WERI-Rb-1 (cell line): ENCODE measurements around the gene INPP5F.

Experiments
- DNase-seq: peaks from one replicate; pipeline ENCODE4 v3.0.0-alpha.2; 2020
- H3K27ac ChIP-seq: fragments of 250-450 bp; sonication (Bioruptor Pico); 2 replicates; pipeline ENCODE4 v1.5.1; 2020; ENCODE audit warnings: mild to moderate bottlenecking, moderate library complexity
- H3K27me3 ChIP-seq: fragments of 250-450 bp; sonication (Bioruptor Pico); 2 replicates; pipeline ENCODE4 v1.5.1; 2021; ENCODE audit warnings: mild to moderate bottlenecking, low read depth, moderate library complexity; ENCODE audit not compliant: insufficient read depth, severe bottlenecking
- H3K36me3 ChIP-seq: fragments of 250-450 bp; sonication (Bioruptor Pico); 2 replicates; pipeline ENCODE4 v1.5.1; 2020; ENCODE audit warnings: mild to moderate bottlenecking, moderate library complexity
- H3K4me3 ChIP-seq: 2 replicates; pipeline ENCODE4 v1.5.1; 2011; ENCODE audit warnings: low read depth, mild to moderate bottlenecking, control low read depth, low read length
- H3K9me3 ChIP-seq: fragments of 250-450 bp; sonication (Bioruptor Pico); 2 replicates; pipeline ENCODE4 v1.5.1; 2021; ENCODE audit warnings: mild to moderate bottlenecking, moderate library complexity; ENCODE audit not compliant: severe bottlenecking
- TF ChIP-seq, protein P1 (sequence below): IDR thresholded peaks from 2 replicates; pipeline ENCODE4 v1.5.1; 2011; ENCODE audit warnings: low read depth, mild to moderate bottlenecking, control low read depth, inconsistent platforms, low read length

Gene INPP5F

DNA sequence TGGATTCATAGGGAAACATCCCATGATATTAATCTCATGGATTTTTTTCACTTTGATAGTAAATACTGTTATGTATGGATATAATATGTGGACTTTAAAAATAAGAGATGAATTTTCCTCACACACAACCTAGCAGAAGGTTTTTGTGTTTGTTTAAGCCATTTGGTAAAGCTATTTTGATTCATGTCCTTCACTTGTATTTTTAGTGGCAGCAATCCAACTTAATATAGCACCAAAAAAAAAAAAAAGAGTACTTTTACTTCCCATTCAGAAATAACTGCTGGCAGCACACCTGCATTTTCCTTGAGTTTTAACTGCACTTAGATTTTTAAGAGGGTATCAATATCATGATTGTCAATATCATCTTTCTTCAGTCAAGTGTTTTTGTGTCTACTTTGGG lies 86.8 kb downstream of the INPP5F start:
- DNase-seq, result no peak
- no peak overlapping the region for H3K4me3 ChIP-seq
- H3K9me3 ChIP-seq, result no peaks in the 10 kb centered on the region
- H3K27me3 ChIP-seq, result no peaks in the 10 kb centered on the region
- peaks cover 15% of the 10 kb centered on the region for H3K36me3 ChIP-seq
- TF ChIP-seq, protein P1, sequence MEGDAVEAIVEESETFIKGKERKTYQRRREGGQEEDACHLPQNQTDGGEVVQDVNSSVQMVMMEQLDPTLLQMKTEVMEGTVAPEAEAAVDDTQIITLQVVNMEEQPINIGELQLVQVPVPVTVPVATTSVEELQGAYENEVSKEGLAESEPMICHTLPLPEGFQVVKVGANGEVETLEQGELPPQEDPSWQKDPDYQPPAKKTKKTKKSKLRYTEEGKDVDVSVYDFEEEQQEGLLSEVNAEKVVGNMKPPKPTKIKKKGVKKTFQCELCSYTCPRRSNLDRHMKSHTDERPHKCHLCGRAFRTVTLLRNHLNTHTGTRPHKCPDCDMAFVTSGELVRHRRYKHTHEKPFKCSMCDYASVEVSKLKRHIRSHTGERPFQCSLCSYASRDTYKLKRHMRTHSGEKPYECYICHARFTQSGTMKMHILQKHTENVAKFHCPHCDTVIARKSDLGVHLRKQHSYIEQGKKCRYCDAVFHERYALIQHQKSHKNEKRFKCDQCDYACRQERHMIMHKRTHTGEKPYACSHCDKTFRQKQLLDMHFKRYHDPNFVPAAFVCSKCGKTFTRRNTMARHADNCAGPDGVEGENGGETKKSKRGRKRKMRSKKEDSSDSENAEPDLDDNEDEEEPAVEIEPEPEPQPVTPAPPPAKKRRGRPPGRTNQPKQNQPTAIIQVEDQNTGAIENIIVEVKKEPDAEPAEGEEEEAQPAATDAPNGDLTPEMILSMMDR, result no peak
- no peak overlapping the region for H3K27ac ChIP-seq

- no peak for DNase-seq
- no peak overlapping the region for H3K27ac ChIP-seq
- TF ChIP-seq, protein P1, result no peak
- H3K27me3 ChIP-seq, result no peaks in the 10 kb centered on the region
- no peak overlapping the region for H3K4me3 ChIP-seq
- H3K36me3 ChIP-seq, result peaks cover 18% of the 10 kb centered on the region
- no peaks in the 10 kb centered on the region for H3K9me3 ChIP-seq
Observed at GRCh38 chr10:119815671-119816070, 89.8 kb downstream of the INPP5F start.

- TF ChIP-seq, protein P1, result no peak
- Histone ChIP-seq H3K27ac (no peak overlapping the region), H3K27me3 (no peaks in the 10 kb centered on the region), H3K4me3 (no peak overlapping the region), H3K36me3 (peaks cover 15% of the 10 kb centered on the region), H3K9me3 (no peaks in the 10 kb centered on the region)
- no peak for DNase-seq
Observed at GRCh38 chr10:119817991-119818888, 92.4 kb downstream of the INPP5F start.

- Histone ChIP-seq H3K9me3 (no peaks in the 10 kb centered on the region), H3K4me3 (no peak overlapping the region), H3K27ac (no peak overlapping the region), H3K27me3 (no peaks in the 10 kb centered on the region), H3K36me3 (peaks cover 18% of the 10 kb centered on the region)
- TF ChIP-seq, protein P1, result no peak
- DNase-seq, result no peak
Observed at GRCh38 chr10:119818889-119819270, 93.0 kb downstream of the INPP5F start.

DNA sequence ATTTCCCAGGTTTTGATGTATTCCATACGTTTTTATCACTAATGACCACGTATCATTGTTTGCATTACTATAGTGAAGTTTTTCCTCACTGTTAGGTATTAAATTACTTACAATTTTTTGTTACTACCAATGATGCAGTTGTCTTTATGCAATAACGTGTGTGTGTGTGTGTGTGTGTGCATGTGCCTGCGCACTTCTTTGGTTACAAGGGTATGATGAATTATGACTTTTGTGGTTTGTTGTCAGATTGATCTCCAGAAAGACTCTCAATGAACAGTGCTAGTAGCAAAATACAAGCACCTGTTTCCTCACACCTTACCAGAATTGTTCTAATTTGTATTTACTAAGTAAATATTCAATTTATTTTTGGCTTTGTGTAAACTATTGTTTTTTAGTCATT lies 95.3 kb downstream of the INPP5F start:
- TF ChIP-seq, protein P1, result no peak
- peaks cover 11% of the 10 kb centered on the region for H3K36me3 ChIP-seq
- no peak overlapping the region for H3K4me3 ChIP-seq
- H3K27ac ChIP-seq, result no peak overlapping the region
- no peak for DNase-seq
- H3K27me3 ChIP-seq, result no peaks in the 10 kb centered on the region
- no peaks in the 10 kb centered on the region for H3K9me3 ChIP-seq
